GM08714 (cell line): ENCODE measurements around the gene MAN1C1.

ENCODE experiments used
- H3K4me3 ChIP-seq: fragments of 200-500 bp; sonication (Bioruptor generic); 2 replicates; pipeline ENCODE4 v1.5.1; 2014; ENCODE audit warnings: mild to moderate bottlenecking, low read length, inconsistent platforms
- ZNF274 ChIP-seq: IDR thresholded peaks from 2 replicates; pipeline ENCODE4 v1.6.1; 2012; ENCODE audit warnings: mild to moderate bottlenecking, low read depth, low read length

Gene MAN1C1

DNA sequence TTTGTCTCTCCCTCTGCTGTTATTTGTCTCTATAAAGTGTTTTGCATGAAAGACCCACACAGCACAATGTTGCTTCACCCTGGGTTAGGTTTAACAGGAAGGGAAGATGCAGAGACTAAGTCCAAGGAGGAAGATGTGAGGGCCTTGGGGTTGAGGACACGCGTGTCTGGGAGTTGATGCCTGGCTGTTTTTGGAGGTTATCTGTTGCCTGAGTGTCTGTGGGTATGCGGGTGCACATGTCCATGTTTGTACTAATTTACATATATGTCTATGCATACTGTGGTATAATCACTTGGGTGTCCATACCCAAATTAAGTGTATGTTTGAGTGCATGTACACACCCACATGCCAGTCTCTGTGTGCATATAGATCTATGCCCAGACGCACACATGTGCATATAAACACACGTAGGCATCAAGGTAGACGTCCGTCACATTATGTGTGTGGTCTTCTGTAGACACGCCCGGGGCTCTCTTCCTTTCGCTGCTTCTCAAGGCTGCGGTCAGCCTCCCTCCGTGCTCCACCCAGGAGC is 962 bp upstream of the MAN1C1 start:
- H3K4me3 ChIP-seq, result peak overlapping the region; percentile 56; the same call in 1 of the 2 replicates
- no peak for TF ChIP-seq ZNF274

DNA sequence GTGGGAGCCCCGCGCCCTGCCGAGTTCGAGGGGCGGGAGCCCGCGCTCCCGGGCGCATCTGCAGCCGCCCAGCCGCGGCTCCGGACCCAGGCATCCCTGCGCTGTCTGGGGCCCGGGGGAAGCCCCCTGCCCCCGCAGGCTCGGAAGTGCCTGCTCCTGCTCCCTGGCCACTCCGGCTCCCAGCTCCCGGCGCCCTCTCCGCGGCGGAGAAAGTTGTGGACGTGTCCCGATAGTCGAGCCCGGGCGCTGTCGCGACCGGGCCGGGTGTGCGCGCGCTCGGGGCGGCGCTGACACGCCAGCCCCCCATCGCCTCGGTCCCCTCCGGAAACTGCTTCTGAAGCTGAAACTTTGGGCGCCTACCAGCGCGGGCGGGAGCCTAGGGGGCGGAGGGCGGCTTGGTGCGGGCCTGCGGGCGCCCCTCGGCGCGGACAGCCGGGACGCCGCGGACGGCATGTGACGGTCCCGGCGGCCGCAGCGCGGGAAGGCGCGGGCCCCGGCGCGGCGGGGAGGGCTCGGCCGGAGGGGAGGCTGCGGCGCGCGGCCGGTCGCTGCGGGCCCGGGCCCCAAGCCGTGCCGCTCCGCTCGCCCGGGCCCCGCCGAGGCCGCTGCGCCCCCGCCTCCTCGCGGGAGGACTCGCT is 515 bp downstream of the MAN1C1 start:
- no peak for TF ChIP-seq ZNF274

DNA sequence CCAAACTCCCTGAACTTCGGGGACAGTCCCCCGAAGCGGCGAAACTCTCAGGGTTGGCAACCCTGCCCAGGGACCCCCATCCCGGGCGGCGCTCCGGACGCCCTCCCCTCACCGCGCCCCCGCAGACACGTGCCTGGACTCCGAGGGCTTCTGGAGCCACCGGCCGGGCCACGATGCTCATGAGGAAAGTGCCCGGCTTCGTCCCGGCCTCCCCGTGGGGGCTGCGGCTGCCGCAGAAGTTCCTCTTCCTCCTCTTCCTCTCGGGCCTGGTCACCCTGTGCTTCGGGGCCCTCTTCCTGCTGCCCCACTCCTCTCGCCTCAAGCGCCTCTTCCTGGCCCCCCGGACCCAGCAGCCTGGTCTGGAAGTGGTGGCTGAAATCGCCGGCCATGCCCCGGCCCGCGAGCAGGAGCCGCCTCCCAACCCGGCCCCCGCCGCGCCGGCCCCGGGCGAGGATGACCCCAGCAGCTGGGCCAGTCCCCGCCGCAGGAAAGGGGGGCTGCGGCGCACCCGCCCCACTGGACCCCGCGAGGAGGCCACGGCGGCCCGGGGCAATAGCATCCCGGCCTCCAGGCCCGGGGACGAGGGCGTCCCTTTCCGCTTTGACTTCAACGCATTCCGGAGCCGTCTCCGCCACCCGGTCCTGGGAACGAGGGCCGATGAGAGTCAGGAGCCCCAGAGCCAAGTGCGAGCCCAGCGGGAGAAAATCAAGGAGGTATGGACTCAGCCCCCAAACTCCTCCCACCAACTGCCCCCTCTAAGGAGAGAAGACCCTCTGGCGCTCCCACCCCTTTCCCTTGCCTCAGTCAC is 1.2 kb downstream of the MAN1C1 start:
- H3K4me3 ChIP-seq, result peak overlapping the region; percentile 82; the same call in 1 of the 2 replicates
- no peak for TF ChIP-seq ZNF274

More for the DNA sequence above, 515 bp downstream of the MAN1C1 start:
- peak overlapping the region; percentile 82; the same call in 1 of the 2 replicates for H3K4me3 ChIP-seq

DNA sequence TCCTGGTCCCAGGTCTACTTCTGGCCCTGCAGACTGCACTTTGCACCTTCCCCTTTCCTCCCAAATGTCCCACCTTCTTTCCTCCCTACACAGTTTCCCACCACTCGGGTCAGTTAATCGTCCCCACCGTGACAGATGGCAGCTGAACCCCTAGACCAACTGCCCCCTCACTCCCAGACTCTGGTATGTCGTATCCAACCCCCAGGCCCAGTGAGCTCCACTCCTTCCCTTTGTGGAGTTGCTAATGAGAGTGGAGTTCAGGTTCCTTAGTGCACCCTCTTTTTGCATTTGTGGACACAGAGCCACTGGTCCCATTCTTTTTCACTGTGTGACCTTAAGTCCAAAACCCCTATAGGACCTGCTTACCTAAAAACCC is 1.8 kb downstream of the MAN1C1 start:
- H3K4me3 ChIP-seq, result no peak overlapping the region; the same call in 1 of the 2 replicates
- TF ChIP-seq ZNF274, result no peak

DNA sequence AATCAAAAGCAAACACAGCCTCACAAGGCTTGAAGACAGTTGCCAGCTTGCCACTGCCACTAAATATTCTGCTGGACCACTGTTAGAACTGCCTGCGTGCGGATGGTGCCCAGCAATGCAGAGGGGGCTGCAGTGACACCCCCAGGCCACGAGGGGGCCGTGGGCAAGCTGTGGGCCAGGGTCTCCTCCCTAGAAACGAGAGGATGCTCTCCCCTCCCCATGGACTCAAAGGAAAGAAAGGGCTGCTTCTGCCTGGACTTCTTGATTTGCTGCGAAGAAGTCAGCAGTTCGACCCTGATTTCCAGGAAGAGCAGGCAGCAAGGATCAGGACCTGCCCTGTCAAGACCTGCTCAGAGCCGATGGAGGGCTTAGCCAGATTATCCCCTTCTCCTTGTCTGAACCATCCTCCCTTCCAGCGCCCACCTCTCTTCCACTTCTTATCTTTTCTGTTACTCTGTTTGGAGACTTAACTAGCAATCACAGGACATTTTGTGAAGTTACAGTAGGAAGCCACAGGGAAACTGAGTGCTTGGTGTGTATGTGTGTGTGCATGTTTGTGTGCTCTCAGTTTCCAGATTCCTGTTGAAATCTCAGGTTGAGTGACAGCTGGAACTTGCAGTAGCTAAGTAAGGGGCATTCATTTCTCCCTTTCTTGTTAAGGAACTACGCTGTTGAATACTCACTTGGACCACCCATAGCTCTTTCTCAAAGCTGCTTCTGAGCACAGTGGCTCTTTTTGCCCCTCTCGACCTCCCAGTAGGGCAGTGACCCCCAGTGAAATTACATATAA is 2.7 kb downstream of the MAN1C1 start:
- peak overlapping the region; percentile 51; the same call in 1 of the 2 replicates for H3K4me3 ChIP-seq

DNA sequence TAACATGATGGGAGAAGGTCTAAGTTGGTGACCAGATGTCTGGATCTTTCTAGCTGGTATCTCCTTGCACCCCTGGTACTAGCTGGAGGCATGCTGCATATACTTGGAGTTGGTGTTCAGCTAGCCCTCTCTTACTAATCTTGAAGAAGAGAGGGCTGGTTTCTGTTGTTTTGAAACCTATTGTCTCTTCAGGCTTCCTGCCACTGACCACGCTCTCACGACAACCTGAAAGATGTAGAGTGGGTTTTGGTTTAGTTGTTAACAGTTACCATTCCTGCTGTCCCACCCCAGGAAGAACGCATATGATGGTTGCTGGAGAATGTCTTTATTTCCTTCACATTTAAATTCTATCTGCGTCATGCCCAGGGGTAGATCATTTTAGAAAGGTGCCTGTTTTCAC is 3.6 kb downstream of the MAN1C1 start:
- TF ChIP-seq ZNF274, result no peak
- peak overlapping the region; percentile 51; the same call in 1 of the 2 replicates for H3K4me3 ChIP-seq

More for the DNA sequence above, 2.7 kb downstream of the MAN1C1 start:
- TF ChIP-seq ZNF274, result no peak

DNA sequence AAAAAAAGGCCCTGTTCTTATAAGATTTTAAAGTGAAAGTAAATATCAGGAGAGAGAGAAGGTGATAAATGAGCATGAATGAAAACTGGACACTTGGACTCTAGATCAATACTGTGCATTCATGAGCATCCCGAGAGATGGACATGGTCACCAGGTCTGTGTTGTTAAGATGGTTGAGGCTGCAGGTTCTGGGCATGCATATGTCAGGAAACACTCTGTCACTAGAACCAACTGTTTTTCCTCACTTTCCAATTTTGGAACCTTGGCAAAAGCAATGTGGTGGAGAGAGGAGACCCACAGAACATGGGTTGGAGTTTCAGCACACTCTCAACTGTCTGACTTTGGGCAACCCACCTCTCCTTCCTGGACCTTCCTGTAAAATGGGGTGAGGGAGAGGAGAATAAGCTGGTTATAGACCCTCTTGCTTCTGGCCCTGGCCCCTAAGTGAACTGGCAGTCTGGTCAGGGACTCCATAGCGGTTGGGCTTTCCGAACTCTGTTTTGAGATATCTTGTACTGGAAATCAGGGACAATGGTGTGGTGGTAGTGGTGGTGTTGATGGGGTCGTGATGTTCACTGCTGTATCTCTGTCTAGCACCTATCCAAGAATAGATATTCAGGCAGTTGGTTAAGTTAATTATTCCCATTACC is 4.2 kb downstream of the MAN1C1 start:
- H3K4me3 ChIP-seq, result no peak overlapping the region
- TF ChIP-seq ZNF274, result no peak

DNA sequence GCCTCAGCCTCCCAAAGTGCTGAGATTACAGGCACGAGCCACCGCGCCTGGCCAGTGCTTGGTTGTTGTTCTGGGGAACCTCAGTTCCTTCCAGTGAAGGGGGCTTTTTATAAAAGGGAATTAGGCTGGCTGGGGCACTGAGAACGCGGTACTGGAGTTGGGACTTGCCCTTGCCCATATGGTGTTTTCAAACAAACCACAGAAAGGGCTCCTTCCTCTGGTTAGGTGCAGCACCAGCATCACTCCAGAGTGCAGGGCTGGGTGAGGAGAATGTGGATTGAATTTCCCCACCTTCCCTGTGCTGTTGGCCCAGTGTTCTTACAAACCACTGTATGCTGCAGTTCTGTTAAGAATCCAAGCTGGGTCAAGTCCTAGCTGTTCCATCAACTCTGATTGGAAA is 5.3 kb downstream of the MAN1C1 start:
- H3K4me3 ChIP-seq, result no peak overlapping the region
- no peak for TF ChIP-seq ZNF274

DNA sequence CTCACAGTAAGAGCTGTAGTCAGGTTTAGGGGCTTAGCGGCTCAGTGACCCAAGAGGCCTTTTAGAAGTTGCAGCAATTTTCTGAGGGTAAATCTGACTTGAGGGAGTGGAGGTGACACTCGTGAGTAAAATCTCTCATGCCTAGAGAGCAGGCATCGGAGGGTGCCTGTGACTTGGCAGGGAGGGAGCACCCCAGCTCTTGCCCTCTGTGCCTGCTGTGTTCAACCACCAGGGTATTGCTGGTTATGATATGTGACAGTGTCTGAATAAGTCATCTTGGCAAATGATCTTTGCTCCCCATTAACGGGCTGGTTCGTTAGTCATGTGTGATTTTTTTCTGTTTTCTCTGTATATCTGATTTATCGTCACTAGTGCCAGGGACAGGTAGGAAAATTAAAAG is 5.9 kb downstream of the MAN1C1 start:
- no peak overlapping the region for H3K4me3 ChIP-seq
- no peak for TF ChIP-seq ZNF274

DNA sequence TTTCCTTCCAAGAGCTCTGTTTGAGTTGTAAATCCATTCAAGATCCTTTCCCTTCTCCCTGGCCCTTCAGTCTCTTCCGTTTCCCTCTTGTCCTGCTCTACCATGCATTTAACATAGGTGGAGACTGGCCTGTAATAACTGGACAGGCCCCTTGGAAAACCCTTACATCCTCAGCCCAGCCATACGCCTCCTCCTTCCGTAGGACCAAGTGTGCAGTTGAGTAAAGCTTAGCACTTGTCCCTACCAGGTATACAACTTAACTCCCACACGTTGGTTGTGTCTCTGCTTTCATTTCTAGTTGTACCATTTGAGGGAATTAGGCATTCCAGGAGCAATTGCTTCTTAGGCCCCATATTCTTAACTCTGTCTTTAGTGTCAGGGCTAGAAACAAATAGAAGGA is 6.4 kb downstream of the MAN1C1 start:
- H3K4me3 ChIP-seq, result no peak overlapping the region
- no peak for TF ChIP-seq ZNF274

DNA sequence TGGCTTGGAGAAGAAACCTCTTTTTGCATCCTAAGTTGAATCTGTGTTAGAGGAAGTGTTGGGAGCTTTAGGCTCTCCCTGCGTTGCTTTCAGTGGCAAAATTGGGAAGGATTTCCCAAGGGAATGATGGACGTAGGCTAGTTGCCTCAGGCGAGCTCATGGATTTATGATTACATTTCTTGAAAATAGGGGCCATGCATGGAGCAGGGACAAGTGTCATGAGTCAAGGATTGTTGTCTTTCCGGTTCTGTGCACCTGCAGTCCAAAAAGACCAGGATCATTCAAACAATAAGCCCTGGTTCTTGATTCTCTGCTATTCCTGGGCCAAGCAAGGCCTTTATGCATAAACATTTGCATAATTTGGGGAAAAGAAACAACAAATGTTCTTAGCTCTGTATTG is 7.1 kb downstream of the MAN1C1 start:
- TF ChIP-seq ZNF274, result no peak
- H3K4me3 ChIP-seq, result no peak overlapping the region

DNA sequence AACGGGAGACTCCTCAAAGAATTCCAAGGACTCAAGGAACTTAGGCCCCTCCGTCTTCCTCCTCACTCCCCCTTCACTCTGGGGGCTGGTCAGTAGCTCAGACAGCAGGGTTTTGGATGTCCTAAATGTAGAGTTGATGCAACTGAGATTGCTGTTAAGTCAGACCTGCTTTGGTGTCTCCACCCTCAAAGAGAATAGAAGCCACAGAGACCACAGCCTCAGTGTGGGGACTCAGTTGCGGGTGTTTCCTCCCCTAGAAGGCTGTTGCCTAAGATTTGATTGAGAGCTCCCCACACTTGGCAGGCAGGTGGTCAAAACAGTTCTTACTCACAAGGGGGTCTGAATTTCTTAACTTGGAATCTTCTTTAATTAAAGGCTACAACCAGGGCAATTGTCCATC is 7.6 kb downstream of the MAN1C1 start:
- no peak for TF ChIP-seq ZNF274
- no peak overlapping the region for H3K4me3 ChIP-seq

DNA sequence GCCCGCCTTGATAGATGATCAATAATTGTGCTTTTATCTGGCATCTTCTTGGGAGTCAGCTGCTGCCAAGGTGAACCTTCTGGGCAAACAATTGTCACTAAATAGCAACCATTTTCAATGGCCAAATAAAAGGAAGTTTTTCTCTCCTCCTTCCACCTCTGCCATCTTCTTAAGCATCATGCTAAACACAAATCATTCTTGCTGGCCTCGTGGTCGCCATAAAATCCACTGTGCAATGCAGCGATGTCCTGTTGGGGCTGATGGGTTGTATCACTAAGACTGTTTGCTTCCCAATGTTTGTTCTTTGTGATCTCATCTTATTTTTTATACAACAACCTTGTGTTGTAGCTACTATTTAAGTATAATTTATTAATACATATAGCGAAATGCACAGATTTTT is 8.0 kb downstream of the MAN1C1 start:
- H3K4me3 ChIP-seq, result no peak overlapping the region
- TF ChIP-seq ZNF274, result no peak

DNA sequence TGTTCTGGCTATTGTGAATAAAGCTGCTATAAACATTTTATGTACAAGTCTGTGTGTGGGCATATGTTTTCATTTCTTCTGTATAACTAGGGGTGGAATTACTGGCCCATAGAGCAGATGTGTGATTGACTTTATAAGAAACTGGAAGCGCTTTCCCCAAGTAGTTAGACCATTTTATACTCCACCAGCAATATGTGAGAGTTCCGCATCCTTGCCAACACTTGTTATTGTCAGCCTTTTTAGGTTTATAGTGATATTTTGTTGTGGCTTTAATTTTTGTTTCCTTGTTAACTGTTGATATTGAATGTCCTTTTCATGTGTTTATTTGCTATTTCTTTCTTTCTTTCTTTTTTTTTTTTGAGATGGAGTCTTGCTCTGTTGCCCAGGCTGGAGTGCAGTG is 9.4 kb downstream of the MAN1C1 start:
- no peak overlapping the region for H3K4me3 ChIP-seq
- TF ChIP-seq ZNF274, result no peak
